Measurements from ENCODE around the gene PDXP.

The PDXP gene

GRCh38 chr22:37628830-37629229 lies 29.7 kb upstream of the PDXP start:
- DNase-seq (ENCODE audit: low read depth): no peak

- DNase-seq (ENCODE audit: low read depth): no peak
These were observed 28.6 kb upstream of the PDXP start for GRCh38 chr22:37629928-37630327.

- no peak for DNase-seq (ENCODE audit: low read depth)
These were observed 27.6 kb upstream of the PDXP start for GRCh38 chr22:37630839-37631435.

- no peak for DNase-seq (ENCODE audit: low read depth)
These were observed 26.9 kb upstream of the PDXP start for GRCh38 chr22:37631448-37632173.

- DNase-seq (ENCODE audit: low read depth): no peak
These were observed 26.1 kb upstream of the PDXP start for GRCh38 chr22:37632174-37633088.

GRCh38 chr22:37633089-37633624 lies 25.4 kb upstream of the PDXP start:
- no peak for DNase-seq (ENCODE audit: low read depth)

GRCh38 chr22:37633625-37634416 lies 24.7 kb upstream of the PDXP start:
- DNase-seq (ENCODE audit: low read depth): peak; percentile 35

GRCh38 chr22:37634417-37634924 lies 24.1 kb upstream of the PDXP start:
- DNase-seq (ENCODE audit: low read depth): no peak

- no peak for DNase-seq (ENCODE audit: low read depth)
These were observed 23.4 kb upstream of the PDXP start for GRCh38 chr22:37635157-37635556.

- DNase-seq (ENCODE audit: low read depth): no peak
These were observed 22.2 kb upstream of the PDXP start for GRCh38 chr22:37636186-37636948.

GRCh38 chr22:37636949-37637273 lies 21.6 kb upstream of the PDXP start:
- no peak for DNase-seq (ENCODE audit: low read depth)

GRCh38 chr22:37638391-37639069 lies 20.0 kb upstream of the PDXP start:
- DNase-seq (ENCODE audit: low read depth): no peak

GRCh38 chr22:37639070-37639760 lies 19.3 kb upstream of the PDXP start, which contains the start of gene SH3BP1:
Gene SH3BP1 (plus strand): TSS chr22:37639669. CDS start chr22:37639788, 119 bp downstream.
- peak; percentile 44 for DNase-seq (ENCODE audit: low read depth)

- DNase-seq (ENCODE audit: low read depth): no peak
These were observed 18.5 kb upstream of the PDXP start for GRCh38 chr22:37639771-37640590.

GRCh38 chr22:37640591-37641560 lies 17.6 kb upstream of the PDXP start:
- DNase-seq (ENCODE audit: low read depth): no peak

- DNase-seq (ENCODE audit: low read depth): no peak
These were observed 17.0 kb upstream of the PDXP start for GRCh38 chr22:37641561-37641949.

- peak; percentile 91 for DNase-seq (ENCODE audit: low read depth)
These were observed 15.2 kb upstream of the PDXP start for GRCh38 chr22:37643225-37643847.
